HG03159 (cell line): ENCODE measurements around the gene RNF167.

ENCODE experiments used
- ATAC-seq: cut with Tn5 transposase; IDR thresholded peaks from one replicate; pipeline ENCODE4 v1.9.1; 2021; ENCODE audit warnings: mild to moderate bottlenecking, moderate library complexity; ENCODE audit not compliant: unreplicated experiment

RNF167 gene

DNA sequence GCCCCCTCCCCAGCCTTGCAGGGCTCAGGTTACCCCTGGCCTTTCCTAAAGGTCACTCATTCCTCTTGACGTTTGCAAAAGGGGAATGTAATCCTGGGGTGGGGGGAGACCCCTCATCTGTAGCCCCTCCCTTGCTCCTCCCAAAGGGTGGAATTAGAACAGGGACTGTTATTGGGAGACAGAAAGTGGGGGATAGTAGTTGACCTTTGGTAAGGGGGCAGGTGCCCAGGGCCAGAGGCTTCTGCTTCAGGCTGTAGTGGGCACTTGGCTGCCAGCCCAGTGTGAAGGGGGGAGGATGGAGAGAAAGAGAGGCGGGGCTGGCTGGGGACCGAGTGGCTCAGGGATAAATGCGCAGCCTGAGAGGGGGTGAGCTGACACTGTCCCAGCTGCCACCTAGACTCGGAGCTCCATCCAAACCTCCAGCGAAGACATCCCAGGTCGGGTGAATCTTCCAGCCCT lies 10.7 kb downstream of the RNF167 start, which contains the start of gene ENO3:
ENO3 (plus strand) TSS at position 374 of the 459 bp plus-strand sequence. CDS start 711 bp downstream, outside the sequence.
- no peak for ATAC-seq

DNA sequence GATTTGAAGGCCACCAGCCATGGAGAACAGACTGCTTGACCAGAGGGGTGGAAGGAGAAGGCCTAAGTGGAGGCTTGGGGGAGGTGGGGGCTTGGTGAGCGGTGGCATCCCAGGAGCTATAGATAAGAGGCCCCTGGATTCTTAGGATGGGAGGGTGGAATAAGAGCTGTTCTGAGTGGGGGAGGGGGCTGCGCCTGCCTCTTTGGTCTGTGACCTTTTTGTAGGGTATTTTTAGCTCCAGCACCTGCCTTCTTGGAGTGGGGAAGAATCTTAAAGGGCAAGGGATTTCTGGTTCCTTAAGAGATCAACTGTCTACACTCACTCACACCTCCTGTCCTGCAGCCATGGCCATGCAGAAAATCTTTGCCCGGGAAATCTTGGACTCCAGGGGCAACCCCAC lies 11.4 kb downstream of the RNF167 start:
- no peak for ATAC-seq

DNA sequence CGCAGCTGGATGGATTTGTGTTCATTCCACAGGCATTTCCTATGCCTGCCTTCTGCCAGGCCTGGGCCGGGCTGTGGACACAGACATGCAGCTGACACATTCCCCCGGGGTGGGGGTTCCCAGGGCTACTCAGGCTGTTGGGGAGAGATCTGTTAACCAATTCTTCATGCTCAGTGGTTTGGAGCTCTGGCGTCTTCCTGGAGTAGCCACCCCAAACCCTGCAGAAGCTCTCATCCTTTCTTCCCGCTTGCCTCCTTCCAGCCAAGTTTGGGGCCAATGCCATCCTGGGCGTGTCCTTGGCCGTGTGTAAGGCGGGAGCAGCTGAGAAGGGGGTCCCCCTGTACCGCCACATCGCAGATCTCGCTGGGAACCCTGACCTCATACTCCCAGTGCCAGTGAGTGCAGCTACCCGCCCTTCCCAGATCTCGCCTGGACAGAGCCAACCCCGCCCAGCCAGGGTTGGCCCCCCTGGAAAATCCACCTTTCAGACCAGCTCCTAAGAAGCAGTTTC lies 13.4 kb downstream of the RNF167 start:
- no peak for ATAC-seq

DNA sequence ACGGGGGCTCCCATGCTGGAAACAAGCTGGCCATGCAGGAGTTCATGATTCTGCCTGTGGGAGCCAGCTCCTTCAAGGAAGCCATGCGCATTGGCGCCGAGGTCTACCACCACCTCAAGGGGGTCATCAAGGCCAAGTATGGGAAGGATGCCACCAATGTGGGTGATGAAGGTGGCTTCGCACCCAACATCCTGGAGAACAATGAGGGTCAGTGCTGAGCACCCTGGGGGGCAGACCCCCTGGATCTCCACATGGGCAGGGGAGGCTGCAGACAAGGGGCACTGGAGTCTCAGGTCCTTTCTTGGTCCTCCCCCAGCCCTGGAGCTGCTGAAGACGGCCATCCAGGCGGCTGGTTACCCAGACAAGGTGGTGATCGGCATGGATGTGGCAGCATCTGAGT lies 15.0 kb downstream of the RNF167 start:
- no peak for ATAC-seq

DNA sequence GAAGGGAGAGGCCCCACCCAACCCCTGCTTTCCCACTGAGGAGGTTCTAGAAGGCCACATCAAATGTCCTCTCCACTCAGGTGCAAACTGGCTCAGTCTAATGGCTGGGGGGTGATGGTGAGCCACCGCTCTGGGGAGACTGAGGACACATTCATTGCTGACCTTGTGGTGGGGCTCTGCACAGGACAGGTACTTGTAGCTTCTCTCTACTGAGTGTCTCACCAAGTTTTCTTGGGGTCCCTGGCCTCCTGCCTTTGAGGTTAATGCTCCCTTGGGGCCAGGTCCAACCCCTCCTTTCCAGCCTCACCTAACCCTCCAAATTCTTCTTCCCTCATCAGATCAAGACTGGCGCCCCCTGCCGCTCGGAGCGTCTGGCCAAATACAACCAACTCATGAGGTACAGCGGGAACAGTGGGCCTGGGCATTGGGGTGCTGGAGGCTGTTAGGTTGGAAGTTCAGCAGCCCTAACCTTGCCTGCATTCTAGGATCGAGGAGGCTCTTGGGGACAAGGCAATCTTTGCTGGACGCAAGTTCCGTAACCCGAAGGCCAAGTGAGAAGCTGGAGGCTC lies 16.5 kb downstream of the RNF167 start:
- ATAC-seq, result no peak

DNA sequence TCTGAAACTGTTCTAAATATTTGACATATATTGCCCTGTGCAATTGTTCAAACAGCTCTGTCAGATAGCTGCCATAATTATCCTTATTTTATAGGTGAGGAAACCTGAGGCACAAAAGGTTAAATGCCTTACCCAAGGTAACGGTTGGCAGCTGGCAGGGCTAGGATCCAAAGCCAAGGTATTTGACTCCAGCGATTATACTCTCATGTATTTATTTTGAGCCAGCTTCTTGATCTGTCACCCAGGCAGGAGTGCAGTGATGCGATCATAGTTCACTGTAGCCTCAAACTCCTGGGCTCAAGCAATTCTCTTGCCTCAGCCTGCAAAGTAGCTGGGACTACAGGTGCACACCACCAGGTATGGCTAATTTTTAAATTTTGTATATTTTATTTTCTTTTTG lies 18.0 kb downstream of the RNF167 start:
- no peak for ATAC-seq

DNA sequence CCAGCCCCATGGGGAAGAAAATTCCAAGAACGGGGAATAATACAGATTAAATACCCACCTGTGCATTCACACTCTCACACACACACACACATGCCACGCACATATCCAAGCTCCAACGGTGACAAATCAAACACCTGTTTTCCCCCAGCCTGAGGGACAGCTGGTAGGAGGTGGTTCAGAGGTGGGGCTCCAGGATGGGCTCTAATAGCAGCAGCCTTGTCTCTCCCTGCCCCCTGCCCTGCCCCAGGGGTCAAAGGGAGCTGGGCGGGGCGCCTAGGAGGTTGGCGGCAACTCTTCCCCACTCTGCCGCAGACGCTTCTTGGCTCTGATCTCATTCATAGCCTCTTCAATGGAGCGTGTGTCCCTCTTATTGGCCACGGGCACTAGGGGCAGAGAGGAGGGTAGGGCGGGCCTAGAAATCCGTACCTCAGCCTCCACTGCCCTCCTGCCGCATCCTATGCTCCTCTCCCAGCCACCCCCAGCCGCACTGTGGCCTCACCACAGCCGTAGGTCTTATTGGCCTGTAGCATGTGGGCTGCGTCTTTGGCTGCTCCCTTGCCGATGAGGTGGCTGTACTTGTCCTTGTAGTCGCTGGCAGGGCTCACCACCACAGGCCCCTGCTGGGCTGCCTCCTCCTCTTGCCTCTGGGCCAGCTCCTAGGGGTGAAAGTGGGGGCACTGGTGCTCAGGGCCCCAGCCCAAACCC lies 19.3 kb downstream of the RNF167 start:
- no peak for ATAC-seq

DNA sequence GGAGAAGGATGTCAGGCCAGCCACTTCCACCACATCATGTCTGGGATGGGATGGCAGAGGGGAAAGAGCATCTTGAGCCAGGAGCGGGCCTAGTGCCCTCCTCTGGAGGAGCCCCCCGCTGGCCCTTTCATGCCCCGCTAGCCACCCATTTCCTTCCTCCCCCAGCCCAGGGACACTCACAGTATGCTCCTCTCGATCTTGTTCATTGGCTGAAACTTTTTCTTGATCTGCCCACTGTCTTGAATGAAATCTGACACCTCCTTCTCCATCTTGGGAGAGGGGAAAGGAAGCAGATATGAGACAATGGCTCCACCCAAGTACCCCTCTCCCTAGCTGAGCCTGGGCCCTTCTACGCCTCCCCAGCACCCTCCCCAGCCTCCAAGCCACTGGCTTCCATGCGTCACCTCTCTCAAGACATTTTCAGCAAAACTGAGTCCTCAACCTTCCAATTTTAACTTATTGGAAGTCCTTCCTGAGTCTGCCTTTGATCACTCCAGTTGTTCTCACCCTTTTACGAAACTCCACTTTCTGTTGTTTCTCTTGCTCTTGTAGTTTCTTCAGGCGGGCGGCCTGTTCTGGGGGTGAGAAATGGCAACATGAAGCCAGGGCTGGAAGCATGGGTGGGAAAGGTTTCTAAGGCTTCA lies 20.3 kb downstream of the RNF167 start:
- no peak for ATAC-seq

DNA sequence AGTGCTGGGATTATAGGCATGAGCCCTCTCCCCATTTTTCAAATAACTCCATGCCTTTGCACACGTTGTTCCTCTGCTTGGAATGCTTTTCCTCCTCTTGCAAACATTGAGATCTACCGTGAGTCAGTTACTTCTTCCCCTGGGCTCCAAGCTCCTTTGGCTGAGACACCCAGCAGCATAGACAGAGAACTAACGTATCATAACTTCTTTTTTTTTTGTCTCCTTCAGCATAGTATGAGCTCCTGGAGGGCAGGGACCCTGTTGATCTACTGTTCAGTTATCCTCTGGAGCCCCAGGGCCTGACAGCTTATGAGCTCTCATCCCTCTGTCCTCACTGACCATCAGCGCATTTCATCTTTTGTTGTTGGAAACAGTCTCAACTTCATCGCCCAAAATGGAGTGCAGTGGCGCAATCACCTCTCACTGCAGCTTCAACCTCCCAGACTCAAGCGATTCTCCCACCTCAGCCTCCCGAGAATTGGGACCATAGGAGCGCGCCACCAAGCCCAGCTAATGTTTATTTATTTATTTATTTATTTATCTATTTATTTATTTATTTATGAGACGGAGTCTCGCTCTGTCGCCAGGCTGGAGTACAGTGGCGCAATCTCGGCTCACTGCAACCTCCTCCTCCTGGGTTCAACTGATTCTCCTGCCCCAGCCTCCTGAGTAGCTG lies 25.4 kb downstream of the RNF167 start:
- ATAC-seq, result no peak

DNA sequence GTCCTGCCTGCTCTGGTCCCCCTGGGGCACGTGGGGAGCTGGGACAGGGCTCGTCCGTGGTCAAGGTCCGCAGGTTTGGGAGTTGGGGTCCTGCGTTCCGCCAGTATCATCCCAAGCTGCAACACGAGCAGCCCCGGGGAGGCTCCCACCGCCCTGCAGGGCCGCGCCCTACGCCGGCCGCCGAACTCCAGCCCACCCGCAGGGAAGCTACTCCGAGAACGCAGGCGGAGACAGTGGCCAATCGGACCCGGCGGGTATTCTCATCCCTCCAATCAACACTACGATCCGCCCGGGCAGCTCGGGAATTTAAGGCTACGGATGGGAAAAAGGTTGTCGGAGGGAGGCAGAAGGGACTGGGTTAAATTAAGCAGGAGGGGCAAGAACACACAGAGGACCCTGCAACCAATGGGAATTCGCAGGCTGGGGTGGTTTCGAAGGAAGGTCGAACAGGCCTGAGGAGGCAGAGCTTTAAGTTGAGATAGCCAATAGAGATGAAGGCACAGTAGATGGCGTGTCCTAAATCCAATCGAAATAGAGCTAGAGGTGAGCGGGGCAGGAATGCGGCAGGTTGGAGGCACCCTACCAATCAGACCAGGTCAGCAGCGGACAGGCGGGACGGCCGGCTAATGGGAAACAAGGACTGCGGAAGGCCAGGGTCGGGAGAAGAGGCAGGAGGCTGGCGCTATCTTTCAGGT lies 26.9 kb downstream of the RNF167 start:
- peak; percentile 83 for ATAC-seq

DNA sequence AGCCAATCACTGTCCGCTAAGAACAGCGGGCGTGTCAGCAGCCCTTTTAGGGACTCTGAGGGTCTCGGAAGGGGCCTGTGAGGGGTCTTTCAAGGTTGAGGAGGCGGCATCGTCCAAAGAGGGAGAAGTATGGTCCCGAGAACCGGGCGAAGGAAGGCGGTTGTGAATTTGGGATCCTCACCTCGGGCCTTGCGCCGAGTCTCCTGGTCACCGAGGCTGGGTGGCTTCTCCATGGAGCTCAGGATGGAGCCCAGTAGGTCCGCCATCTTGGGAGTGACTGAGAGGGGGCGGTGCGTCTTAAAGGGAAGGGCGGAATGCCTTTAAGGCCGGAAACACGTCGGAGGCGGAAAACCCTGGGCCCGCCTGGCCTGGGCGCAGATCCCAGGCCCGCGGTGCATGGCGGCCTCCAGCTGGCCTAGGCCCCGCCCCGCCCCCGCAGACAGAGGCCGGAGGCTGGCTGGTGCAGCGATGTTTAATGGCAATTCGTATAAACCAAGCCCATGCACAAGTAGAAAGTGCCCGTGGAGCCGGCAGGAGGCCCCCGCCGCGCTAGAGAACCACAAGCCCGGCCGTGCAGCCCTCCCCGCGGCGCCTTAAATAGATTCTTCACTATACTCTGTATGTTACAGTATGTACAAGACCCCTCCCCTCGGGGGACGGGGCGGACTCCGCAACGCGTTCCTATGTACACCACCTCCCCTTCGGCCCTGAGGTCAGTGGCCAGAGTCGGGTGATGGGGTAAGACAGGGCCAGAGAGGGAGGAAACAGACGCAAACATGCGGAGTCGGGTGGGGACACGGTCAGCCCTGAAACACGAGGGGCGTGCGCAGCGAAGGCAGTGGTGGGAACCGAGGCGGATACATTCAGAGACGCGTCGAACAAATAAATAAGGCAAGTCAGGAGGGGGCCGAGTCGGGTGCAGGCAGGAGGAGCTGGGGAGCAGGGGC lies 27.7 kb downstream of the RNF167 start, which contains the start of gene SPAG7:
SPAG7 (minus strand) TSS at position 279 of the 947 bp plus-strand sequence; CDS start at position 266, 13 bp downstream.
- peak; percentile 58 for ATAC-seq

DNA sequence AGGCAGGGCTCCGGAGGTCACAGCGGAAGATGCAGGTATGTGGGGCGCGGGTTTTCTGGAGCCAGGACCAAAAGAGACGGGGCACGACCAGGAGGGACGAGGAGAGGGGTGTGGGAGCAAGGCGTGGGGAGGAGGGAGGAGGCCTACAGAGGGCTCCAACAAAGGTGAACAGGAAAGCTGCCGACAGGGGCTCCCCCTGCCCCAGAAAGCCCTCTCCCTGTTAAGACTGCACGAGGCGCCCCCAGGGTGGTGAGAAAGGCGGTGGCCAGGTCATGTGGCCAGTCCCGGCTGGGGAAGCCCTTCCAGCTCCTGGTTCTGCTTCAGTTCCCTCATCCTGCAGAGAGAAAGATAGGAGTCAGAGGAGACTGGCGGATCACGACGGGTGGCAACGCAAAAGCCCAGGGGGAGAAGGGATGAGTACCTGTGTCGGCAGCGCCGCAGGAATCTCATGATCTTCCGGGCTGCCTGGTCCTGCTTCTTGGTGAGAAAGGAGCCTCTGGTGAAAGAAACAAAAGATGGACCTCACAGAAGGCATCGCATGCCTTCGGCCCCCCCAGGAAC lies 28.5 kb downstream of the RNF167 start:
- ATAC-seq, result no peak

DNA sequence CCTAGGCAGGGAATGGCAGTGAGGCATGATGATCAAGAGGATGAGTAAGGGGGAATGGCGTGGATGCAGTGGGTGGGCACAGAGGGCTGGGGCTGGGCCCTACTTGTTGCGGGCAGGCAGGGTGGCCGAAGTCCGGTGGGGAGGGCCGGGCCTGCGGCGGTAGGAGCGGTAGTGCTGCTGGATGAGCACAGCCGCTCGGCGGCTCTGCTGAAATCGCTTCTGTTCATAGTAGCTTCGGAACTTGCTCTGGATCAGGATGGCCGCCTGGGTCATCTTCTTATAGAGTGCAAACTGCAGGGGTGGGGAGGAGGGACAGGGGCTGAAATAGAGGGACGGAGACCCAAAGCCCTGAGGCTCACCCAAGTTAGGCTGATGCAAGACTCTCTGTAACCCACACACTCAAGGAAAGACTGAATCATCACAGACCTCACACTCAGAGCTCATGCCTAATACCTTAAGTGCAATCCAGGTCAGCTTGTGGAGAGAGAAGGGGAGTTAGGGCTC lies 29.0 kb downstream of the RNF167 start:
- ATAC-seq, result no peak

DNA sequence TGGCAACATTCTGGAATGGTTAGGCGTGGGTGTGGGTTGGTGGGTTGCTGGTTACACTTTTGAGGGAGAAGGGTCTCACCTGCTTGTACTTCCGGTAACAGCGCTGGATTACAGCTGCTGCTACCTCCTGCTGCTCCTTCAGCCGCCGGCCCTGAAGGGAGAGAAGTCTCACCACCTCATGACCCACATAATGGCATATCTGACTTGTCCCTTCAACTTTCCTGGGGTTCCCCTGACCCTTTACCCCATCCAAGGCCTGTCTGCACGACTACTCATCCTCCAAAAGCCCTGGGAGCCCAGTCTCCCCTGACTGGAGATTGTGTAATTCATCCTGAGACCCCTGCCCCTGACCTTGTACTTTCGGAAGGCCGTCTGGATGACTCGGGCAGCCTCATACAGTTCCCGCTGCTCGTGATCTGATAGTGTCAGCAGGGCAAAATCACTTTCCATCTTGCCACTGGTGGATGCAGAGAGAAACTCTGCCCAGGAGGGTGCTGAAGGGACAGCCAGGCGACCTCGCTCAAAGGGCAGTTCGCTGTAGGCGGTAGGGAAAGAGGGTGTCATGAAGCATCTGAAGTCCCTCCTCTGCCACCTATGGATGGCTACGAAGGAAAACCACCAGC lies 29.6 kb downstream of the RNF167 start:
- no peak for ATAC-seq

DNA sequence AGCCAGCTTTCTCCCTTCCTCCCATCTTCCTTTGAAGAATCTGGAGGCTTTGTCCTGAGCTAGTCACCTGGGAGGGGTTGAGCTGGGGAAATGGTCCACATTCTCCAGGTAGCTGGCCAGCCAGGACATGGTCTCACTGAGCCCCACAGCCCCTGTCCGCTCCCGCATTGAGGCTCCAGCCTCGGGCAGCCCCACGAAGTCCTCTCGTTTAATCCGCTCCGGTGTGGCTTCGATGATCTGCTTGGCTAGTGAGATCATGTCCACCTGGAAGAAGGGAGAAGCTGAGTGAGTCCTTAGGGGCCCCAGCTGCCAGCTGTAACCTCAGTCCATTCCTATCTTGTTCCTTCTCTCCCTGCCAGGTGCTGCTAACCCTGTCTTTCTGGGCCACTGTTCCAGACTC lies 30.2 kb downstream of the RNF167 start:
- no peak for ATAC-seq

DNA sequence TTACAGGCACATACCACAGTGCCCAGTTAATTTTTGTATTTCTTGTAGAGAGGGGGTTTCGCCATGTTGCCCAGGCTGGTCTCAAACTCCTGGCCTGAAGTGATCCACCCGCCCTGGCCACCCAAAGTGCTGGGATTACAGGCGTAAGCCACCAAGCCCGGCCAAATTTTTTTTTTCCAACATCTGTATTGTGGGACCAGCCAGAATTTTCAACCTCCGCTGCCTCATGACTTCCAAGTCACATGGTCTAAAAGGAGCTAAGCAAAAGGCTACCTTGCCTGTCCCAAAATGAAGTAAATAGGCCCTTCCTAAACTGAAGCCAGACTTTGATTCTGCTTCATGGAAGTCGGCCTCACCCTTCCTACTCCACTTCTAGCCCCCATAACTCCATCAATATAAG lies 31.8 kb downstream of the RNF167 start:
- ATAC-seq, result no peak

DNA sequence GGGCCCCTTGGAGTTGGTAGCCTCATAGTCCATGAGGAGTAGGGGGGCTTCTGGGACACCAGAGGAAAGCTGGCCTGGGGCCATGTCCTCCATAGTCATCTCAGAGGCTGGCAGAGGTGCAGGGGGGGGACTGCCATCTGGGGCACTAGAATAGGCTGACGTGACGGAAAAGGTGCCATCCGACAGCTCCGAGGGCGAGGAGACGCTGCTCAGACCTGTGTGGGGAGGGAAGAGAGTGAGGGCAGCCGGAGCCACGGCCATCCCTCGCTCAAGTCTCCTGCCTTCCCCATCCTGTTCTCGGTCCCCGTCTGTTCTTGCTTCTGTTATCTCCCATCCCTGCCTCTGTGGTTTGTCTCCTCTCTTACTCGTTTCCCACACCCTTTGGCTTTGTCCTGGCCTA lies 32.3 kb downstream of the RNF167 start:
- no peak for ATAC-seq

DNA sequence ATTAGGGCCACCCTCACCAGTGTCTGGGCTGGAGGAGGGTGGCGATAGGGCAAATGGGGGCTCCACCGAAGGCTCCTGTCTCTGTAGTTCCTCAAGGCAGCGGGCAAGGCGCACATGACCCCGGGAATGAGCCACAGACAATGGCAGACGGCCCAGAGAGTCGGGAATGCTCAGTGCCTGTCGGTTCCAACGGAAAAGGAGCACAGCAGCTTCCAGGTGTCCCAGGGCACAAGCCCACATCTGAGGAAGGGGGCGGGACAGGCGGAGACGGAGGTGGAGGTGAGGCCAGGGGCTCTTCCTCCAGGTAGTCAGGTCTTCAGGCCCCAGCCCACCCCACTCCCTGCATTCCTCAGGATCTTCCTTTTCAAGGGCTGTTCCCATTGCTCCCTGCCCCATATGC lies 32.7 kb downstream of the RNF167 start:
- no peak for ATAC-seq
